ENCODE measurements around the gene PAPOLB.

DNA sequence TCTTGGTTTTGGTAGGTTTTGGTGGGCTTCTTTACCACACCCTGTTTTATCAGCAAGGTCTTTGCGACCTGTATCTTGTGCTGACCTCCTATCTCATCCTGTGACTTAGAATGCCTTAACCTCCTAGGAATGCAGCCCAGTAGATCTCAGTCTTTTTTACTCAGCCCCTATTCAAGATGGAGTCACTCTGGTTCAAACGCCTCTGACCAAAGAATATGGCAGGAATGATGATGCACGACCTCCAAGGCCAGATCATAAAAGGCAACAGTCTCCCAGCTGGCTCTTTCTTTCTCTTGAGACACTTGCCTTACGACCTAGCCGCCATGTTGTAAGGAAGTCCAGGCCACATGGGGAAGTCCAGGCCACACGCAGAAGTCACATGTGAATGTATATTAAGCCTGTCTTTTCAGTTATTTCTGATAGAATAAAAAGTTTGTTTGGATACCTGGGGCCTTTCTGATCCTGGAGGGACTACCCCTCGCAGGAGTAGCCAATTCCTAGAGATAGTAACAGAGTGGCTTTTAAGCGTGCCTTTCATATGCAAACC, 32.2 kb upstream of the PAPOLB start:
- TF ChIP-seq ZFP30 (CRISPR knock-in tag; IDR thresholded peaks at IDR 0.05) (no peak), ARNTL (CRISPR knock-in tag; IDR thresholded peaks at IDR 0.05; ENCODE audit: borderline replicate concordance, low read depth) (no peak)

Measured in SK-N-SH treated with all-trans-retinoic acid at 6 μM for 48 hours (cell line).